ENCODE measurements around the gene TCP11. TPM values are rescaled to one million over a fixed set of nuclear protein-coding genes. Genes with fewer than 3 reads are reported as not detected.
A peak's percentile ranks its signal among the peaks of the same experiment; 100 is the strongest.

Gene TCP11
- total RNA-seq, 1 donor: 0.72 TPM

DNA sequence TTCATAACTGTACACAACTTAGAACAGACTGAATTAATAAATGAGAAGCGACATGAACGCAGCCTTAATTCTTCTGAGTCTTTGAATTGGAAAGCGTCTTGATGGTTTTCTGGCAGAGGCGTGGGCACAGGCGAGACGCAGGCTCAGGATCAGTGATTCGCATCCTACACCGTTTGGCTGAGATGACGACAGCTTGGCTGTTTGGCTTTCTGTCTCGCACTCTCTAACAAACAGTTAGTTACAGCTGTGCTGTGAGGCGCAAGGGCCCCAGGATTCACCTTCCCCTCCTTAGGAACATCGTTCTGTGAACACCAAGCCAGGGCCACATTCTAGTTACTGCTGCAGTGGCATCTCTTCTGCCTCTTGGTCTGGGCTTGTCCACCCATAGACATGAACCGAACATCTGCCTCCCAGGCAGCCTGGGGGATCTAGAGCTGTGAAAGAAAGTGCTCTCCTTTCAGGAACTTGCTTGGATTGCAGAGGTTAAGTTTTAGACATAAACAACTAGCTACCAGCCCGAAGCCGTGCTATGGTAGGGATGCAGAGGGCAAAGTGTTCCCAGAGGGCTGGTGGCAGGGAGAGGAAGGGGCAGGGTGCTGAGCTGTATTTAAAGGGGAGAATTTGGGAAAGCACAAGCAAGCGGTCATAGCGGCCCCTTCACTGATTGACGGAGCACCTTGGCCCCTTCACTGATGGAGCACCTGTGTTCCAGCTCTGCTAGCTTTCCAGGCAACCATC, 49.6 kb downstream of the TCP11 start:
- Histone ChIP-seq H3K9me3 (ENCODE audit: low read depth, low read length) (no peaks in the 10 kb centered on the region), H3K79me2 (ENCODE audit: insufficient read depth, low read length) (no peaks in the 10 kb centered on the region), H3K4me1 (ENCODE audit: insufficient read depth, low read length) (peaks cover 59% of the 10 kb centered on the region), H3K4me3 (ENCODE audit: insufficient read depth, low read length) (no peak overlapping the region), H2AFZ (ENCODE audit: low read length) (peak overlapping the region; percentile 20), H3K27me3 (ENCODE audit: insufficient read depth, low read length) (no peaks in the 10 kb centered on the region), H3K27ac (ENCODE audit: low read depth, low read length) (no peak overlapping the region), H3K4me2 (ENCODE audit: insufficient read depth, low read length) (peak overlapping the region; percentile 18), H4K20me1 (ENCODE audit: insufficient read depth, low read length) (no peaks in the 10 kb centered on the region), H3K36me3 (ENCODE audit: insufficient read depth, low read length) (no peaks in the 10 kb centered on the region)
- TF ChIP-seq, protein P1, sequence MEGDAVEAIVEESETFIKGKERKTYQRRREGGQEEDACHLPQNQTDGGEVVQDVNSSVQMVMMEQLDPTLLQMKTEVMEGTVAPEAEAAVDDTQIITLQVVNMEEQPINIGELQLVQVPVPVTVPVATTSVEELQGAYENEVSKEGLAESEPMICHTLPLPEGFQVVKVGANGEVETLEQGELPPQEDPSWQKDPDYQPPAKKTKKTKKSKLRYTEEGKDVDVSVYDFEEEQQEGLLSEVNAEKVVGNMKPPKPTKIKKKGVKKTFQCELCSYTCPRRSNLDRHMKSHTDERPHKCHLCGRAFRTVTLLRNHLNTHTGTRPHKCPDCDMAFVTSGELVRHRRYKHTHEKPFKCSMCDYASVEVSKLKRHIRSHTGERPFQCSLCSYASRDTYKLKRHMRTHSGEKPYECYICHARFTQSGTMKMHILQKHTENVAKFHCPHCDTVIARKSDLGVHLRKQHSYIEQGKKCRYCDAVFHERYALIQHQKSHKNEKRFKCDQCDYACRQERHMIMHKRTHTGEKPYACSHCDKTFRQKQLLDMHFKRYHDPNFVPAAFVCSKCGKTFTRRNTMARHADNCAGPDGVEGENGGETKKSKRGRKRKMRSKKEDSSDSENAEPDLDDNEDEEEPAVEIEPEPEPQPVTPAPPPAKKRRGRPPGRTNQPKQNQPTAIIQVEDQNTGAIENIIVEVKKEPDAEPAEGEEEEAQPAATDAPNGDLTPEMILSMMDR (IDR thresholded peaks at IDR 0.05; ENCODE audit: extremely low read depth, low read depth, low read length): no peak
- peak; percentile 66 for DNase-seq (ENCODE audit: insufficient read length, low spot score, missing footprints)

DNA sequence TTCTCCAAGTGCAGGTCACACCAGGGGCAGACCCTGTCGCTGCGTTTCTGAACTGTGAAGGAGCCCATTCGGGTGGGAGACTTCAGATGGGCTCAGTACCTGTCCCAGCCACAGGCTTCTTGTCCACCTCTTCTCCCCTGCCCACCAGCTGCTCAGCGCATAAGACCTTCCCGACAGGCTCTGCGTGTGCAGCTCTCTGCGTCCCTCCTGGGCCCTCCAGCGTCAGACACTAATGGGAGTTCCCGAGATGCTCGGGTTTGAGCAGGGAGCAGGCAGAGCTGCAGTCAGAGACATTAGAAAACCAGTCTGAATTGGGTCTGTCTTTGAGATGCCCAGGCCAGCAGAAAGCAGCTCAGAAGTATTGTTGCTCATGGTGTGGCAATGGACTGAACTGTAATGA, 50.4 kb downstream of the TCP11 start:
- H3K4me1 ChIP-seq (ENCODE audit: insufficient read depth, low read length): peaks cover 51% of the 10 kb centered on the region
- no peaks in the 10 kb centered on the region for H3K79me2 ChIP-seq (ENCODE audit: insufficient read depth, low read length)
- no peaks in the 10 kb centered on the region for H3K9me3 ChIP-seq (ENCODE audit: low read depth, low read length)
- no peaks in the 10 kb centered on the region for H3K36me3 ChIP-seq (ENCODE audit: insufficient read depth, low read length)
- H2AFZ ChIP-seq (ENCODE audit: low read length): no peak overlapping the region
- no peak overlapping the region for H3K27ac ChIP-seq (ENCODE audit: low read depth, low read length)
- DNase-seq (ENCODE audit: insufficient read length, low spot score, missing footprints): no peak
- H3K27me3 ChIP-seq (ENCODE audit: insufficient read depth, low read length): no peaks in the 10 kb centered on the region
- no peak overlapping the region for H3K4me3 ChIP-seq (ENCODE audit: insufficient read depth, low read length)
- H4K20me1 ChIP-seq (ENCODE audit: insufficient read depth, low read length): no peaks in the 10 kb centered on the region
- H3K4me2 ChIP-seq (ENCODE audit: insufficient read depth, low read length): no peak overlapping the region
- TF ChIP-seq, protein P1 (IDR thresholded peaks at IDR 0.05; ENCODE audit: extremely low read depth, low read depth, low read length): no peak

DNA sequence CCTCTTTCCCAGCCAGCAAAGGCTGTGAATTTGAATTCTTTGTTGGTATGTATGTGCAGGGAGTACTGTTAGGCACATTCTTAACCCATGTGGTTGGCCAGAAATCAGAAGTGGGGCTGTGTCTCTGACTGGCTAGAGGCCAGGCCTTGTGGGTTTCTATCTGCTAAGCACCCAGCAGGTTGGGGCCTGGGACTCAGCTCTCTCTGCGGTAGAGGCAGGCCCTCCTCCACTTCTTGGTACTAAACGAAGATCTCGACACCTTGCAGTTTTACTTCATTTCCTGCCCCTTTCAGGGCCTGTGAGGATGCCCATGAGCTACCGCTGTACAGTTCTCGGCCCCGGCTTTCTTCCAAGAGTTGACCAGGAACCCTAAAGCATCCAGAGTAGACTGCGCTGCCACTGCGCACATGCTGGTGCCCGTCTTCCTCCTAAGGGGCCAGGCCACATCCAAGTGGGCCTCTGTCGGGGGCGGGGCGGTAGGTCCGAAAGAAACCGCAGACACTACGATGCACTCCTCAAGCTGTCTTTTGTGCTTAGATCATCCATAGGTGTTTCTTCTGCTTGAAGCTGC, 51.1 kb downstream of the TCP11 start:
- peaks cover 44% of the 10 kb centered on the region for H3K4me1 ChIP-seq (ENCODE audit: insufficient read depth, low read length)
- H3K27ac ChIP-seq (ENCODE audit: low read depth, low read length): no peak overlapping the region
- no peaks in the 10 kb centered on the region for H4K20me1 ChIP-seq (ENCODE audit: insufficient read depth, low read length)
- H3K4me2 ChIP-seq (ENCODE audit: insufficient read depth, low read length): no peak overlapping the region
- H3K4me3 ChIP-seq (ENCODE audit: insufficient read depth, low read length): no peak overlapping the region
- no peaks in the 10 kb centered on the region for H3K27me3 ChIP-seq (ENCODE audit: insufficient read depth, low read length)
- H2AFZ ChIP-seq (ENCODE audit: low read length): no peak overlapping the region
- DNase-seq (ENCODE audit: insufficient read length, low spot score, missing footprints): no peak
- H3K79me2 ChIP-seq (ENCODE audit: insufficient read depth, low read length): no peaks in the 10 kb centered on the region
- H3K36me3 ChIP-seq (ENCODE audit: insufficient read depth, low read length): peaks cover 4% of the 10 kb centered on the region
- no peaks in the 10 kb centered on the region for H3K9me3 ChIP-seq (ENCODE audit: low read depth, low read length)
- TF ChIP-seq, protein P1 (IDR thresholded peaks at IDR 0.05; ENCODE audit: extremely low read depth, low read depth, low read length): no peak

DNA sequence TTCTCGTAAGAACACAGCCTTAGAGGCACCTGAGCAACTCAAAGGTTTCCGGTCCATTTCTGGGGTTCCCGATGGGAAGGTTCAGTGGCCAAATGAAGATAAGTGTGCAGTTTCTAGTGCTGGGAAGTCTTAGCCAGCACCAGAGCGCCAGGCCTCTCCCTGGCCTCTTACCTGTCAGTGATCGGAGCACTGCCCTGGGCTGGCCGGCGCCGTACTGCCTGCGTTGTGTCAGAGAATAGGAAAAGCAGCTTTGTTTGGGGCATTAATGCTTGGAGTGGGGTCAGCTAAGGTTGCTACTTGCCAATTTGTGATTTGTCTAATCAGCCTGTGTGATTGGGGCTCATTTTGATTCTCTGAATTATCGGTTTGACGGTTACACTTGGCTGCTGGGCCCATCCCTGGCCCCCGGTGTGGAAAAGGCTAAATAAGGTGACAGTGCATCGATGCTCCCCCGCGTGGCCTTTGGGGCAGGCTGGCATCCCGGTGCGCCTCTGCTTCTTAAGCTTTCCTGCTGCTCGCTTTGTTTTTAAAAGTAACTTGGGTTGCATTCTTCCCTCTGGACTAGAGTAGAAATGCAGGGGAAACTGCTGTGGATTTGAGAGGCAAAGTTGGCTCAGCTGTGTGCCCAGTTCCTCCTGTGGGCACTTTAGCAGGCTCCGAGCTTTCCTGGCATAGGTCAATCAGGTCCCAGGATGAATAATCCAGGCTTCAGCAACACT, 51.8 kb downstream of the TCP11 start:
- no peaks in the 10 kb centered on the region for H4K20me1 ChIP-seq (ENCODE audit: insufficient read depth, low read length)
- H3K4me3 ChIP-seq (ENCODE audit: insufficient read depth, low read length): no peak overlapping the region
- no peaks in the 10 kb centered on the region for H3K79me2 ChIP-seq (ENCODE audit: insufficient read depth, low read length)
- TF ChIP-seq, protein P1 (IDR thresholded peaks at IDR 0.05; ENCODE audit: extremely low read depth, low read depth, low read length): no peak
- no peak overlapping the region for H2AFZ ChIP-seq (ENCODE audit: low read length)
- no peaks in the 10 kb centered on the region for H3K9me3 ChIP-seq (ENCODE audit: low read depth, low read length)
- H3K36me3 ChIP-seq (ENCODE audit: insufficient read depth, low read length): peaks cover 9% of the 10 kb centered on the region
- H3K27me3 ChIP-seq (ENCODE audit: insufficient read depth, low read length): no peaks in the 10 kb centered on the region
- peaks cover 43% of the 10 kb centered on the region for H3K4me1 ChIP-seq (ENCODE audit: insufficient read depth, low read length)
- peak; percentile 89 for DNase-seq (ENCODE audit: insufficient read length, low spot score, missing footprints)
- no peak overlapping the region for H3K27ac ChIP-seq (ENCODE audit: low read depth, low read length)
- no peak overlapping the region for H3K4me2 ChIP-seq (ENCODE audit: insufficient read depth, low read length)

Measured in osteoblast (primary cell).